Keratinocyte (primary cell): ENCODE data around the gene MGAT5B. TPM values are rescaled to one million over a fixed set of nuclear protein-coding genes. Genes with fewer than 3 reads are reported as not detected.

Experiments
- DNase-seq: peaks from one replicate; pipeline ENCODE4 v3.0.0-alpha.2; 2011; ENCODE audit warnings: low read depth, missing footprints, low spot score
- FAIRE-seq: peaks from 2 replicates; lab custom pipeline; 2011; peaks lifted over from hg19 to GRCh38; lab: Jason Lieb, UNC
- H2AFZ ChIP-seq: 2 replicates; pipeline ENCODE4 v1.6.0; 2012; ENCODE audit warnings: low read length, control low read depth, inconsistent platforms; ENCODE audit not compliant: control insufficient read depth
- H3K27ac ChIP-seq: 2 replicates; pipeline ENCODE4 v1.5.1; 2011; ENCODE audit warnings: low read length; ENCODE audit not compliant: control insufficient read depth, insufficient read depth
- H3K27me3 ChIP-seq: 3 replicates; pipeline ENCODE4 v1.6.0; 2011; ENCODE audit warnings: low read length; ENCODE audit not compliant: control insufficient read depth, insufficient read depth; ENCODE audit errors: extremely low read depth
- H3K36me3 ChIP-seq, 2 experiments: 2 replicates in 1 of 2; 3 replicates in 1 of 2; pipeline ENCODE4 v1.5.1; 2011; ENCODE audit warnings: low read length in 2 of 2, mild to moderate bottlenecking in 1 of 2; ENCODE audit not compliant: control insufficient read depth in 2 of 2, insufficient read depth in 2 of 2; ENCODE audit errors: extremely low read depth in 1 of 2
- H3K4me1 ChIP-seq: 3 replicates; pipeline ENCODE4 v1.5.1; 2011; ENCODE audit warnings: low read length; ENCODE audit not compliant: control insufficient read depth, insufficient read depth; ENCODE audit errors: extremely low read depth
- H3K4me2 ChIP-seq: 3 replicates; pipeline ENCODE4 v1.6.0; 2011; ENCODE audit warnings: low read depth, low read length; ENCODE audit not compliant: control insufficient read depth, insufficient read depth; ENCODE audit errors: extremely low read depth
- H3K4me3 ChIP-seq, 3 experiments: fragments of 200-600 bp in 1 of 3; sonication (generic) in 1 of 3; 2 replicates in 2 of 3; 3 replicates in 1 of 3; pipeline ENCODE4 v1.5.1; 2011 to 2016; ENCODE audit warnings: low read length in 3 of 3, mild to moderate bottlenecking in 3 of 3, control low read depth in 2 of 3, inconsistent platforms in 1 of 3, low read depth in 1 of 3, mixed read lengths in 1 of 3, mixed run types in 1 of 3, moderate library complexity in 1 of 3; ENCODE audit not compliant: control insufficient read depth in 2 of 3, insufficient read depth in 2 of 3; ENCODE audit errors: extremely low read depth in 1 of 3
- H3K79me2 ChIP-seq: 2 replicates; pipeline ENCODE4 v1.6.0; 2012; ENCODE audit warnings: low read length; ENCODE audit not compliant: control insufficient read depth, insufficient read depth
- H3K9ac ChIP-seq: 3 replicates; pipeline ENCODE4 v1.6.0; 2011; ENCODE audit warnings: low read length; ENCODE audit not compliant: control insufficient read depth, insufficient read depth; ENCODE audit errors: extremely low read depth
- H3K9me1 ChIP-seq: 3 replicates; pipeline ENCODE4 v1.6.0; 2011; ENCODE audit warnings: low read length; ENCODE audit not compliant: control insufficient read depth, insufficient read depth; ENCODE audit errors: extremely low read depth
- H3K9me3 ChIP-seq: 2 replicates; pipeline ENCODE4 v1.5.1; 2012; ENCODE audit warnings: low read depth, low read length; ENCODE audit not compliant: control insufficient read depth
- H4K20me1 ChIP-seq: 3 replicates; pipeline ENCODE4 v1.6.0; 2011; ENCODE audit warnings: low read length; ENCODE audit not compliant: control insufficient read depth, insufficient read depth; ENCODE audit errors: extremely low read depth
- CTCF ChIP-seq, 3 experiments: IDR thresholded peaks in 1 of 3; conservative IDR thresholded peaks in 1 of 3; optimal IDR thresholded peaks in 1 of 3; 2 replicates in 2 of 3; 3 replicates in 1 of 3; pipeline versions ENCODE3 to v1.5.1; 2011; ENCODE audit warnings: low read length in 3 of 3, mild to moderate bottlenecking in 3 of 3, moderate library complexity in 2 of 3, control low read depth in 1 of 3, inconsistent platforms in 1 of 3; ENCODE audit not compliant: insufficient read depth in 2 of 3; ENCODE audit errors: extremely low read depth in 1 of 3
- EZH2 ChIP-seq: IDR thresholded peaks from one replicate; pipeline ENCODE4 v1.6.1; 2012; ENCODE audit warnings: inconsistent platforms, mild to moderate bottlenecking, low read length, moderate library complexity
- dilution Hi-C: fragments of 300-500 bp; cut with MboI; formaldehyde crosslinking; loops from one replicate; pipeline ENCODE4 v1.7.0; 2020; ENCODE audit warnings: low sequenced_read_pairs; ENCODE audit not compliant: extremely low pct_ligation_motif_present
- polyA plus RNA-seq, 5 experiments: library from polyadenylated mRNA; depleted of rRNA in 3 of 5; stranded (reverse) in 3 of 5; stranded (forward) in 1 of 5; unstranded in 1 of 5; fragments of >200 nt; gene quantifications; 1 replicate in 1 of 5; 2 replicates in 3 of 5; 3 replicates in 1 of 5; pipeline versions ENCODE4 v1.2.1 to v1.2.3, GENCODE V29; 2011 to 2012; ENCODE audit warnings: missing spikeins in 2 of 5, low read depth in 1 of 5, low replicate concordance in 1 of 5

MGAT5B gene
- polyA plus RNA-seq, 1 donor (not counting 4 experiments of a cell fraction or from before 2014, with no cell fraction given) = 0.29 TPM

- FAIRE-seq = no peak
- no peak overlapping the region for H2AFZ ChIP-seq
- no peak for DNase-seq
- peaks cover 60% of the 10 kb centered on the region for H3K27me3 ChIP-seq
- H3K4me3 ChIP-seq = no peak overlapping the region
- no peak overlapping the region for H3K4me2 ChIP-seq
- H3K4me1 ChIP-seq = peaks cover 5% of the 10 kb centered on the region
- H3K79me2 ChIP-seq = no peaks in the 10 kb centered on the region
- no peak for TF ChIP-seq CTCF (optimal IDR thresholded peaks at IDR 0.05 in 1 of 3, IDR thresholded peaks at IDR 0.05 in 1 of 3, conservative IDR thresholded peaks at IDR 0.05 in 1 of 3; ENCODE audit: extremely low read depth in 1 of 3, insufficient read depth in 2 of 3, low read length in 3 of 3)
- no peak for TF ChIP-seq EZH2
- no peak overlapping the region for H3K27ac ChIP-seq
- H3K9me3 ChIP-seq = no peaks in the 10 kb centered on the region
- no peaks in the 10 kb centered on the region for H4K20me1 ChIP-seq
- dilution Hi-C loops = no loop called here
- no peaks in the 10 kb centered on the region for H3K36me3 ChIP-seq
- H3K9me1 ChIP-seq = no peaks in the 10 kb centered on the region
- no peak overlapping the region for H3K9ac ChIP-seq
Measured at GRCh38 chr17:76966486-76967181, 98.4 kb downstream of the MGAT5B start.

GRCh38 chr17:76967762-76968161 is 99.6 kb downstream of the MGAT5B start:
- Histone ChIP-seq H3K9ac (no peak overlapping the region), H3K4me3 (no peak overlapping the region), H3K4me2 (no peak overlapping the region), H3K9me1 (no peaks in the 10 kb centered on the region), H3K79me2 (no peaks in the 10 kb centered on the region), H3K27me3 (peaks cover 66% of the 10 kb centered on the region), H3K4me1 (peaks cover 5% of the 10 kb centered on the region), H2AFZ (no peak overlapping the region), H3K9me3 (no peaks in the 10 kb centered on the region), H4K20me1 (no peaks in the 10 kb centered on the region), H3K36me3 (no peaks in the 10 kb centered on the region), H3K27ac (no peak overlapping the region)
- FAIRE-seq = no peak
- dilution Hi-C loops = no loop called here
- no peak for DNase-seq
- TF ChIP-seq EZH2 = no peak
- TF ChIP-seq CTCF (optimal IDR thresholded peaks at IDR 0.05 in 1 of 3, IDR thresholded peaks at IDR 0.05 in 1 of 3, conservative IDR thresholded peaks at IDR 0.05 in 1 of 3; ENCODE audit: extremely low read depth in 1 of 3, insufficient read depth in 2 of 3, low read length in 3 of 3) = no peak
